AG09309 (cell line): ENCODE data around the gene ZFHX3.
"Not testable (repeated sequence)": the region's sequence is repeated elsewhere in the genome, so short reads cannot be mapped to it uniquely, and the experiment has no call there.

Experiments
- DNase-seq: peaks from one replicate; pipeline ENCODE4 v3.0.0-alpha.2; 2010; ENCODE audit warnings: low read depth
- H3K4me3 ChIP-seq: 2 replicates; pipeline ENCODE4 v1.5.1; 2011; ENCODE audit warnings: mild to moderate bottlenecking, low read depth, low read length, moderate library complexity; ENCODE audit not compliant: control insufficient read depth
- TF ChIP-seq, protein P1 (sequence below): IDR thresholded peaks from 2 replicates; pipeline ENCODE4 v1.5.1; 2011; ENCODE audit warnings: mild to moderate bottlenecking, low read depth, low read length, inconsistent platforms; ENCODE audit not compliant: insufficient read depth, control insufficient read depth; ENCODE audit errors: missing control alignments

Gene ZFHX3

DNA sequence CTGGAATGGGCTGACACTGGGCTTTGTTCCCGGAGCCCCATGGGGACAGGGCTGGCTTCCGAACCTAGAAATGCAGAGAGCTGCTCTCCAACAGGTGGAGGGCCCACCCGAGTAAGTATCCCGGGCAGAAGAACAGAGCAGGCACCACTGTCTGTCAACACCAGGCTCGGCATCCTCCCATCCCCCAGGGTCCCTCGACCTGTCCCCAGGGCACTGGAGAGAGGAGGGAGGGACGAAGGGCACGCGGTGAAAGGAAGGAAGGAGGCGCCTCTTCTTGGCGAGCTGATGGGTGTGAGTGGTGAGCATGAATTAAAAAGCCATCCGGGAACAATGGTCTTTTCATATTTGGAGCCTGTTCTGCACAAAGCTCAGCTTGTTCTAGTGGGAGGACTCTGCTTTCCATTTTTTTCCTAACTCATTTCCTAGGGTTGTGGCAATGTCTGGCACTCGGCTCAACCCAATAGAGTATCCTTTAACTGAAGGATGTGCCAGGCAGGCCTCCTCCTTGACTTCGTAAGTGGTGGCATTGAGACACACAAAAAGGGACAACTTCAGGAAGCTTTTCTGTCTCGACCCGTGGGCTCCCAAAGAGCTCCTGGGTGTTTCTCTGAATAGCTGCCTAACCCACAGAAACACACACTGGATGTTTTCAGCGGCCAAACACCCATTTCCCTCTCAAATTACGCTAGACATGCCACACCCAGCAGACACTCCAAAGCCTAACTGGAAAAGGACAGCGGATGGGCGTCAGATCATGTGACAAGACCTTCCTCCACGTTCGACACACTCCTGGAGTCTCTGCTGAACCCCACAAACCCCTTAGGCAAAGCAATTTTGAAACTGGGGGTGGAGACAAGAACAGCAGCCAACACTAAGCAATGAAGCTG is 47.7 kb downstream of the ZFHX3 start:
- DNase-seq, result no peak
- no peak overlapping the region for H3K4me3 ChIP-seq
- TF ChIP-seq, protein P1, sequence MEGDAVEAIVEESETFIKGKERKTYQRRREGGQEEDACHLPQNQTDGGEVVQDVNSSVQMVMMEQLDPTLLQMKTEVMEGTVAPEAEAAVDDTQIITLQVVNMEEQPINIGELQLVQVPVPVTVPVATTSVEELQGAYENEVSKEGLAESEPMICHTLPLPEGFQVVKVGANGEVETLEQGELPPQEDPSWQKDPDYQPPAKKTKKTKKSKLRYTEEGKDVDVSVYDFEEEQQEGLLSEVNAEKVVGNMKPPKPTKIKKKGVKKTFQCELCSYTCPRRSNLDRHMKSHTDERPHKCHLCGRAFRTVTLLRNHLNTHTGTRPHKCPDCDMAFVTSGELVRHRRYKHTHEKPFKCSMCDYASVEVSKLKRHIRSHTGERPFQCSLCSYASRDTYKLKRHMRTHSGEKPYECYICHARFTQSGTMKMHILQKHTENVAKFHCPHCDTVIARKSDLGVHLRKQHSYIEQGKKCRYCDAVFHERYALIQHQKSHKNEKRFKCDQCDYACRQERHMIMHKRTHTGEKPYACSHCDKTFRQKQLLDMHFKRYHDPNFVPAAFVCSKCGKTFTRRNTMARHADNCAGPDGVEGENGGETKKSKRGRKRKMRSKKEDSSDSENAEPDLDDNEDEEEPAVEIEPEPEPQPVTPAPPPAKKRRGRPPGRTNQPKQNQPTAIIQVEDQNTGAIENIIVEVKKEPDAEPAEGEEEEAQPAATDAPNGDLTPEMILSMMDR, result no peak

DNA sequence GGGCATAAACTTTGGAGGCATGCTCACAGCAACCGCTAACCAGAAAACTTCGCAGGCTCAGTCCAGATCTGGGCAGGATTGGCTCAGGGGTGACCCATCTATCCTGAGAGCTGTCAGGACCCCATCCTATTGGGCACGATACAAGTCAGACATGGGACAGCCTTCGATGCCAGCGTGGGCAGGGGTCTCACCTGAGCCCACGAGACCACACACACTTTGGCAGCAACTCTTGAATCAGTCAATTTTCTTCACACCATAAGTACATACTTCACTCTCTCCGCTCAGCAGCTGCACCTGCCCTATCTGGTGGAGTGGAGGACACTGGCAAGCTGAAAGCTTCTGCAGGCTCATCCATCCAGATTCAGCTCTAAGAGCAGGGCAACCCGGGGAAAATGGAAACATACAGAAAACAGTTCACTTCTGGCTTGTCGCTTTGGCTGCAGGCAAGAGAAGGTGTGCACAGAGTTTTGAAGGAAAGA is 48.3 kb downstream of the ZFHX3 start:
- H3K4me3 ChIP-seq, result no peak overlapping the region
- TF ChIP-seq, protein P1, result no peak
- DNase-seq, result no peak

DNA sequence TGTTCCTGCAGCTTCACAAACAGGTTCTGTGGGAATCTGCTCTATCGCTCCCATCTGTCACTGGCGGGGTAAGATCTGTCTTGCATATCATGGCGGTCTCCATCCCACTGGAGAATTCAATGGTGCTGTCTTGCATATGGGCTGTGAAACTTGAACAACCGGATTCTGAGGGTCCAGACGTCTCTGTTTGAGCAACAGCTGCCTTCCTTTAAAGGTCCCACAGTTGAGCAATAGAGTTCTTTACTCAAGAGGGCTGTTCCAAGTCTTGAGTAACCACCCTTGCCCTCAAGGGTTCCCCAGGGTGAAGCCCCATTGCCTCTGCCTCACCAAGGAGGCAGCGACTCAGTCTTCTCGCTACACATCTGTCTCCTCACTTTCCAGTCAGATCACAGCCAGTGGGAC is 50.8 kb downstream of the ZFHX3 start:
- TF ChIP-seq, protein P1, result no peak
- H3K4me3 ChIP-seq, result no peak overlapping the region
- DNase-seq, result no peak

DNA sequence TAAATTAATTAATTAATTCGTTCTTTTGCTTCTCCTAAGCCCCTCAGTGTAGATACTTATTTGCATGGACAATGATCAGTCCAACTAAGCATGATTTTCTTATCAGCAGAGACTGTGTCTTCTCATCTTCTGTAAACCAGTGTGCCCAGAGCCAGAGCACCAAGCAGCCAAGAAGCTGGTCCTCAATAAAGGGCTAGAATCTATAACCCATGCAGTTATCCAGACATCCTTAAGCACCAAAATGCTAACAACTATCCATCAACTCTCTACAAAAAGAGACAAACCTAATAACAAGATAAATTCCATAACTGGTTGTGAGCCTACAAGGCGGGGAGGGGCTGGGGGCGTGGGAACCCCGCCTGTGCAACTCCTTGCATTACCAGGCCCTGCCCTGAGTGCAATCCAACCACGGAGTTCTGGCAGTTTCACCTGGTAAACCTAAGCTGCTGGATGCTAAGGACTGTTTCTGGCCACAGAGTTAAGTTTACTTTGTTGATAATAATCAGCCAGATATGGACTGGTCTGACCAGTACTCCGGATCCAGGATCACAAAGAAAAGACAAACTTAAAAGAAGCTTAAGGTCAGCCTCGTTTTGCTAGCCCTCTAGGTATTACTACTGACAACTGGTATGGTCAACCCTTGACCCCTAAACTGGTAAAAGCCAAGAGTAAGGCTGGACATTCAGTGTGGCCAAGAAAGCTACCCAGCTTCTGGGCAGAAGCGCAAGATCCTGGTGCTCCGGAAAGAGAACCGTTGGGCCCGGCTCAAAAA is 51.5 kb downstream of the ZFHX3 start:
- TF ChIP-seq, protein P1, result no peak
- no peak for DNase-seq
- H3K4me3 ChIP-seq, result no peak overlapping the region

DNA sequence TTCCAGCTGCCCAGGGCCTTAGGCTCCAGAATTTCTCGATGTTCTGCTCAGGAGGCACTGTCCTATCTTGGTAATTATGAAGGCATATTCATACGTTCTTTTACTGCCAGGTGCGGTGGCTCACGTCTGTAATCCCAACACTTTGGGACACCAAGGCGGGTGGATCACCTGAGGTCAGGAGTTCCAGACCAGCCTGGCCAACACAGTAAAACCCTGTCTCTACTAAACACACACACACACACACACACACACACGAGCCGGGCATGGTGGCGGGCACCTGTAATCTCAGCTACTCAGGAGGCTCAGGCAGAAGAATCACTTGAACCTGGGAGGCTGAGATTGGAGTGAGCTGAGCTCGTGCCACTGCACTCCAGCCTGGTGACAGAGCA is 52.1 kb downstream of the ZFHX3 start:
- not testable (repeated sequence) for H3K4me3 ChIP-seq, DNase-seq

DNA sequence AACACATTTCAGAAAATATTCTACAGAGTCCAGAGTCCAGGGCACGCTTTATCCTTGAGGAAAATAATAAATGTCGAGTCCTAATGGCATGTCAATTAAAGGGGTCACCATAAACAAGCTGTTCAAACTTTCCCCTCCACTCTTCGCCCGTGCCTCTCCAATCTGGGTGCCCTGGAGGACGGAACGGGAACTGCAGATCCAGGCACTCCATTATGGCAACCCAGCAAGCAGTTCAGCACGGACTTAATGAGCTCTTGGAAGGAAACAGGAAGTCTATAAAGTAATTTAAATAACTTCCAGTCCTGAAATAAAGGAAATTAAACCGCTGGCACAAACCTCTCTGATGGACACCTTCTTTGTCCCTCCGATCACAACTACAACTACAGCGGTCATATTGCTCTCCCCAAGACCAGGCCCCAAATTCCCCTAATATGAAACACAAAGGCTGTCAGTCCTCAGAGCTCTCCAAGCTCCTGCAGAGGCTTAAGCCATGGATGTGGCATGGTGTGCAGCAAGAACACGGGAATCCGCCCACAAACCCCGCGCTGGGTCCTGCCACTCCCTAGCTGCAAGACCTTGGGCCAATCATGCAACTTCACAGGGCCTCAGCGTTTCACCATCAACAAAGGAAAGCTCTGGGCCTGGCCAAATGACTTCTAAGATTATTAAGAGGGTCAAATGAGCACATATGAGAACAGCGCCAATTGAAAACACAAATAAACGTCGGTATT is 52.6 kb downstream of the ZFHX3 start:
- TF ChIP-seq, protein P1, result peak; percentile 38
- DNase-seq, result no peak
- no peak overlapping the region for H3K4me3 ChIP-seq

DNA sequence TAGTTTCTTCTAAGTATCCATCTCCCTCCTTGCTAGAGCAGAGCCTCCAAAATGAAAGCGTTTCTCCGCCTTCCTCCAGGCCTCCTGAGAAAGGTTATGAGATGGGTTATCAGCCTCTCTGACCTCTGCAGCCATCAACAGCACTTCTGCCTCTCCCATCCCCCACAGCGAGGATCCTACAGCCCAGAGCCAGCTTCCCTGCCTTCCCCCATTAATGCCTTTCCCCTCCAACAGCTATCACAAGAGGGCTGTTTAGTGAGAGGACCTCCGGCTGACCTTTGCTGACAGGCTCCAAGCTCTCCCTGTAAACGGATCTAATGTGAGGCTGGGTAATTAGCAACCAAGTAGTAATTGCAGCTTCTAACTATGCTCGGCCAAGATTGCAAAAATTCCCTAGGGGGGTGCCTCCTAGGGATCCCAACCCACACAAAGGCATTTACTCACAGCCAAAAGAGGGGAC is 55.8 kb downstream of the ZFHX3 start:
- no peak overlapping the region for H3K4me3 ChIP-seq
- TF ChIP-seq, protein P1, result no peak
- no peak for DNase-seq
